Kidney glomerular epithelial cell (primary cell): ENCODE data around the gene ITGB2.

Experiments
- DNase-seq: peaks from one replicate; lab custom pipeline; 2025; lab: John Stamatoyannopoulos, UW

ITGB2 gene

DNA sequence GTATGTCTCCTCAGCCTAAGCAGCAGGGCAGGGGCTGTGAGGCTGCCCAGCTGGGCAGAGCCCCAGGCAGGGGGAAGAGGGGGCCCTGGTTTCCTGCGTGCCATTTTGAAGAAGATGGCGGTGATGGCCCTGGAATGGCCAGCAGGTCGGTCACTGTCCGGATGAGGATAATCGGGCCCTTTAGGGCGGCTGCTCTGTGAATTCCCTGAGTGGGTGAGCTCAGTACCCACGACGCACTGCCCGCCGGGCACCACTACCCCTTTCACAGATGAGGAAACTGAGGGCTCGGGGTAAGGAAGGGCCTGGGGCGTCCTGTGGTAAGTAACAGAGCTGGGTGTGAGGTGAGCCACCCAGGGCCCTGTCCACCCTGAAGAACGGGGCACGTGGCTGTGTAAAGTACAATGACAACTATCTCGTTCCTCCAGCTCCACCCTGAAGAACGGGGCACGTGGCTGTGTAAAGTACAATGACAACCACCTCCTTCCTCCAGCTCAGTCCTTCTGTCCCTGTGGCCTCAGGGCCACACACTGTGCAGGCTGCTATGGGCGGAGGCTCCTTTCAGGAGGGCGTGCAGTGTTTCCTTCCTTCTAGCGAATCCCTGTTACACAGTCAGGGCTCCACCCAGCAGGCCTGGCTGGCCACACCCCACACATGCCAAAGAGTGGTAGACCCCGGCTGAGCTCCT is 23.2 kb downstream of the ITGB2 start:
- no peak for DNase-seq

DNA sequence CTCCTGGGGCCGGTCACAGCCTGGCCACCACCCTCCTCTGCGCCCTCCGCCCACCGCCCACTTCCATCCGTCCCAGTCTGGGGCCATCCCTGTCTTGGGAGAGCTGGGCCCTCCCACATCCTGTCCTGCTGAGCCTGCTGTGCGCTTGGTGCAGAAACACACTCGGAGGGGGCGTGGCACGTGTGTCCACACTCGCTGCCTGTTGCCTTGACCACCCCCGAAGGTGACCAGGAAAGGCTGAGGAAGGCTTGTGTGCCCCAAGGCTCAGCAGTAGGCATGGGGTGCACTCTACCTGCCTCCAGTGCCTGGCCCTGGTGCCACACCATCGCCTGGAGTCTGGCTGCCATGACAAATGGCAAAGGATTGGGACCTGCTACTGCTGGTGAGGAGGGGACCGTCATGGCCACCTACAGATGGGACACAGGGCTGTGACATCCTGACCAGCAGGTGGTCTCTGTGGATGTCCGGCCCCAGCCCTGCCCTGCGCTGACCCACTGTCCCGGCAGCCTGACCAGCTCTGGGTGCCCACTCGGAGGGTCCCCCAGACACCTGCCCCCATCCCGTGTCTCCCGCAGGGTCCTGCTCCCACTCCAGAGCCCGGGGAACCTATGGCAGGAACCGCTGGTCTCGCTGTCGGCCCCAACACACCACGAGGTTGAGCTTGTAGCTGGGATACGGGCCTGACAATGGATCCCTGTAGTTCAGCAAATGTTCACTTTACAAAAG is 24.0 kb downstream of the ITGB2 start:
- DNase-seq = no peak

DNA sequence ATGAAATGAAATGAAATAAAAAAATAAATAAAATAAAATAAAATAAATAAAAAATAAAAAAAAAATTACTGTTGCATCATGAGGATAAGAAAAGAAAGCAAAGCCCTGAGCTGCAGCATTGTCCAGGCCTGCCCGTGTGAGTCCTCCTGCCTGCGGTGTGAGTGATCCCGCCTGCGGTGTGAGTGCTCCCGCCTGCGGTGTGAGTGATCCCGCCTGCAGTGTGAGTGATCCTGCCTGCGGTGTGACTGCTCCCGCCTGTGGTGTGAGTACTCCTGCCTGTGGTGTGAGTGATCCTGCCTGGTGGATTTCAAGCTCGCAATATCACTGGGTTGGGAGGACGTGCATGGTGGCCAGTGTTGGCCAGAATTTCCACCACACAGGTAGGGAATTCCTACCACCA is 24.8 kb downstream of the ITGB2 start:
- DNase-seq = no peak

DNA sequence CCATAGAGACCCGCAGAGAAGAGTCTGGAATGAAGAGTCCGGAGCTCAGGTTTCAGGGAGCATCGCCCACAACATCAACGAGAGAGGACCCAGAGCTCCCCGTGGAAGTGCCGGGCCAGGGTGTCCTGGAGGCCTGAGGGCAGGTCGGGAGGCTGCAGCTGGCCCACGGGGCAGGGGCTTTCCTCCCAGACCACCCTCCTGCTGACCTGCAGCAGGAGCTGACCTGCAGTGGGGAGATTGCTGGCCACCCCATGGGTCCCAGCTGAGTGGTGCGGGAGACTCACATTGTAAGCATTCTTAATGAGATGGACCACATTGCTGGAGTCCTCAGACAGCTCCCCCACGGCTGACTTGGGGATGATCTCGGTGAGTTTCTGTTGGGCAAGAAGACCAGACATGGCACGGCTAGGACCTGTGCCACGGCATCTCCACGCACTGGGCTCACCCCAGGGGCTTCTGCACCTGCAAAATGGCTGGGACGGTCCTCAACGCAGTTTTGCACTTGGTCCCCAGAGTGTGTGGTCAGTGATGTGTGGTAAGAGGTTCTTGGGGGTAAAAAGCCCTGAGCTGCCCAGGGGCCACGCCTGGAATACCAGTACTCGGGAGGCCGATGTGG is 25.9 kb downstream of the ITGB2 start:
- DNase-seq = no peak

DNA sequence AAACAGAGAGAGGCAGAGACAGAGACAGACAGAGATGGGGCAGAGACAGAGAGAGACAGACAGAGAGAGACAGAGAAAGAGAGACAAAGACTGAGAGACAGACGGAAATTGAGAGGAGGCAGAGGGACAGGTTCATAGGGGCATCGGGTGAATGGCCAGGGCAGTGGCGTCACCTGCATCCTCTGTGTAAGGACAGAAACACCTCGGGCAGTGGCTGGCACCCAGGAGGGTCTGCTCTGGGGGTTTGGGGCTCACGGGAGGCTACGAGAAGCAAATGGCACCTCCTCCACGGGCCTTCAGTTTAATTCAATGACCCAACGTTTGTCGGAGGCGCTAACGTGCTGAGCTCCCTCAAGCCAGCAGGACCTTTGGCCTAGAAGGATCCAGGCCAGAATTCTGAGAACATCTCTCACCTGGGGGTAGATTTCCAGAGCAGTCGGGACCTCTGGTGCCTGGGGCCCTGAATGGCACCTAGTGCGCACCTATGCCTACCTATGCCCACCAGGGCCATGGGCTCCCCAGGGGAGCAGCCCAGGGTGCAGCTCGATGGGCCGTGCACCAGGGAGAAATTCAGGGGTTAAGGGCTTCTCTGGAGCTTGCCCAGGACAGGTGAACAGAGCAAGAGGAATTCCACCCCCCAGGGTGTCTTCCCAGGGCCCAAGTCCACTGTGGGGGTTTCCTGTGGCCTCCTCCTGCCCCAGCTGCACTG is 26.6 kb downstream of the ITGB2 start:
- DNase-seq = no peak

DNA sequence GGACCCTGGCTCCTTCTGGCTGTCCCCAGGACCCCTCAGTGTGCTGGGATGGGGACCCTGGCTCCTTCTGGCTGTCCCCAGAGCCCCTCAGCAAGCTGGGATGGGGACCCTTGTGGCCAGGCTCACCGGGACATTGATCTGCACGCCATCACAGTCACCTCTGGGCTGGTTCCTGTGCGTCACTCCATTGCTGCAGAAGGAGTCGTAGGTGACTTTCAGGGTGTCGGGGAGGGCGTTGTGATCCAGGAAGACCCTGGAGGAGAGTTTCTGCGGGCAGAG is 27.5 kb downstream of the ITGB2 start:
- DNase-seq = no peak

DNA sequence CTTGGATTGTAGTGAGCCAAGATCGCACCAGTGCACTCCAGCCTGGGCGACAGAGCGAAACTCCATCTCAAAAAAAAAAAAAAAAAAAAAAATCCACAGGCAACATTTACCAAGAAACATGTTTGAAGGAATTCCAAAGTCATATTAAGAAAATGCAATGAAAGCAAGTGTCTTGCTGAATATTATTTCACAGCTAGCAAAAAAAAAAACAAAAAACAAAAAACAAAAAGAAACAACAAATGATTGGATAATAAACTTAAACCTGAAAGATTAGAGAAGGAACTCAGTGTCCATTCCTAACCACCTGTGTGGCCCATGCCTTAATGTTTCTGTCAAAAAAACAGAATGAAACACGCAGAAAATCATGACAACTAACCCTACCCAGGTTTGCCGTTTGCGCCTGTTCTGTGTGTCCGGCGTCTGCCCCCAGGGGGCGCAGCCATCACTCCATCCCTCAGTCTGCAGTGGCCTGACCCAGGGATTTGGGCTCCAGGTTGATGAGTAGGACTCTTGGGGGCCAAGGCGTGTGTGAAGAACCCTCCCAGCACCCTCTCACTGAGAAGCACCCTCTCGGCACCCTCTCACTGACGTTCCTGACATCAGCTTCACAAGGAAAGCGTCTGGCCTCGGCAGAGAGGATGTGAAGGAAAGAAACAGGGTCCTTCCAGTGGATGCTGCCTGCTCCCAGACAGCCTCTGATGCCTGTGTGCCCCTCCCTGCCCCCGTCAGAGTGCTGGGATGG is 28.0 kb downstream of the ITGB2 start:
- no peak for DNase-seq

DNA sequence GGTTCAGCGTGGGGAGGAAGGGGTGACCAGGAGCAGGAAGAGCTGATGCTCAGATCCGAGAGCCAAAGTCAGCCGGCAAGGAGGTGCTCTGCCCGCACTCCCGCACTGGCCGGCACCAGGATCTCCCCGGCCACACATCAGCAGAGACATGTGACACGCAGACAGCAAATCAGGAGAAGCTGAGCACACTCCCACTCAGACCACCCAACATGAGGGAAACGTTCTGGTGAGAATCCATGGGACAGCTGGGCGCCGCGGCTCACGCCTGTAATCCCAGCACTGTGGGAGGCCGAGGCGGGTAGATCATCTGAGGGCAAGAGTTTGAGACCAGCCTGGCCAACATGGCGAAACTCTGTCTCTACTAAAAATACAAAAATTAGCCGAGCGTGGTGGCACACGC is 28.6 kb downstream of the ITGB2 start:
- no peak for DNase-seq

DNA sequence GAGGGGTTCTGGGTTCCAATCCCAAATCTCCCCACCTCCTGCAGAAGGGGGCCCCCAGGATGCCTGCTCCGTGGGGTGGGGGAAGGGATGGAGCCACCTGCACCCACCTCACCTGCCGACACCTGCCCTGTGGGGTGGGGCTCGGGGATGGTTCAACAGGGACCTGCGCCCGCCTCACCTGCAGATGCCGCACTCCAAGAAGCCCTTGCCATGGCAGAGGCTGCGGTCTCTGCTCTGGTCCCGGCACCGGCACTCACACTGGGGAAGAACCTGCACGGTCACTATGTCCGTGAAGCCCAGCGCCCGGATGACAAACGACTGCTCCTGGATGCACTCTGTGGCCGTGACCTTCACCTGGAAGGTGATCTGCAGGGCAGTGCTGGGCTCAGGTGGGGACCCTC is 29.1 kb downstream of the ITGB2 start:
- DNase-seq = no peak

DNA sequence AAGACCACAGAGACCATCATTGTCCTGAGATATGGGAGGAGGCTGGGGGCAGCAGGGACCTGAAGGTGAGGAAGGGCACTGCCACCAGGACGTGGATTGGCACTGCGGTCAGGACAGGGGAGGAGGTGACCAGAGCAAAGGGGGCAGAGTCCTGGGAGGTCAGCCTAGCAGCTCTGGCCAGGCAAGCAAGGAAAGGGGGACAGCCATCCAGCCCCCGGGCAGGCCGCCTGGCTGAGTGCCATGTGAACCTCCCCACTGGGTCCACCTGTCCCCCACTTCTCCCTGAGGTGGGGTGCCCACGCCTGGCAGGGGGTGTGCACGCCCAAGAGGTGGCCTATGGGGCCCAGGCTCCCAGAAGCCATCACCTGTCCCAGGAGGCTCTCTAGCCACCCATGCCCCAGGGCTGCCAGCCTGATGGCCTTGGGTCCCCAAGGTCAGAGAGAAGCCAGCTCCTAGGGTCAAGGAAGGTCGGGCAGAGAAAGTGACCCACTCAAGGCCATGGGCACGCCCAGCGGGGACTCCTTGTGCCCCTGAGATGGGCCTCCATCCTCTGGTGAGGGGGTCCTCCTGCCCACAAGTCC is 29.6 kb downstream of the ITGB2 start:
- no peak for DNase-seq

DNA sequence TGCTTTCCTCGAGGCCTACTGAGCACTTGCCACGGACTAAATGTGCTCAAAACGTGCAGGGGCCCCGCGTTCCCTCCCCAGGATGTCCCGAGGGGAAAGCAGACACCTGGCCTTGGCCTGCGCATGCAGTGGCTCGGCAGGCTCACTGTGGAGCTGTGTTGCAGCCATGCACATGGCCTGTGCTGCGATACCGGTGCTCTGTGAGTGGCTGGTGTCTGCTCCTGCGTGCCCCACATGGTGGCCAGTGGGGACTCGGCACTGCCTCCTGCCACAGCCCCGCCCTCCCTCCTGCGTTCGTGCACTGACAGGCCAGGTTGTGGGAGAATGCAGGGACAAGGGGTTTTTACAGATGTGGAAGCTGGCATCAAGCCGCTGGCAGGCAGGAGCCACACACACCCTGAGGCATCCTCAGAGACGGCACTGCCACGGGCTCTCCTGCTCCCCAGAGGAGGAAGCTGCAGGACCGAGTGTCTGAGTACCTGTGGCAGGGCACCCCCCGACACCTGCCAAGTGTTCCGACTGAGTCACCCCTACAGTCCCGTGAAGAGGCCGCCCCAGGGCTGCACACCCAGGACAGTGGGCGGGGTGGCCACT is 30.3 kb downstream of the ITGB2 start:
- DNase-seq = no peak

DNA sequence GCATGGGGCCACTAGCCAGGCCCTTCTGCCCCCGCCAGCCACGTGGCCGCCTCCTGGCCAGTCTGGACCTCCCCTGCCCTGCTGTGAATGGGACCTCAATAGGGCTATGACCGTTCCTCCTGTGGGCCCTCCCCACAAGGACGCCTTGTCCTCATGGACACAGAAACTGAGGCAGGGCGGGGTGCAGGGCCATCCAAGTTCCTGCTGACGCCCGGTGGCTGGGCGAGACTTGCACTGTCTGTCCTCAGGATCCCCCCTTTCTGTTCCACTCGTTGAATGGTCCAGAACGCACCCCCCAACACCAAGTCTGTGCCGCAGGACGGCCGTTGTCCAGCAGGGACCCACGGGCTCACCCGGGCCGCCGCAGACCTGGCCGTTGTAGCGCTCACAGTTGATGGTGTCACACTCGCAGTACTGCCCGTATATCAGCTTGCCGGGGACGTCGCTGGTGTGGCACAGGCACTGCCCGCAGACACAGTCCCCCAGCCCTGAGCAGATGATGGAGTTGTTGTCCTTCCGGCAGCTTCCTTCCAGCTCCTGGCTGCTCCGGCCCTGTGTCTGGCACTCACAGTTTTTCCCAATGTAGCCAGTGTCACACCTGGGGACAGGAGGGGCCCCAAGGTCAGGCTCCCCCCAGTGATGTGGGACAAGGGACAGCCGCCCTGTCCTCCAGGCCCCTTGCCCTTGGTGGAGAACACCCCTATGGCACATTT is 30.9 kb downstream of the ITGB2 start:
- no peak for DNase-seq

DNA sequence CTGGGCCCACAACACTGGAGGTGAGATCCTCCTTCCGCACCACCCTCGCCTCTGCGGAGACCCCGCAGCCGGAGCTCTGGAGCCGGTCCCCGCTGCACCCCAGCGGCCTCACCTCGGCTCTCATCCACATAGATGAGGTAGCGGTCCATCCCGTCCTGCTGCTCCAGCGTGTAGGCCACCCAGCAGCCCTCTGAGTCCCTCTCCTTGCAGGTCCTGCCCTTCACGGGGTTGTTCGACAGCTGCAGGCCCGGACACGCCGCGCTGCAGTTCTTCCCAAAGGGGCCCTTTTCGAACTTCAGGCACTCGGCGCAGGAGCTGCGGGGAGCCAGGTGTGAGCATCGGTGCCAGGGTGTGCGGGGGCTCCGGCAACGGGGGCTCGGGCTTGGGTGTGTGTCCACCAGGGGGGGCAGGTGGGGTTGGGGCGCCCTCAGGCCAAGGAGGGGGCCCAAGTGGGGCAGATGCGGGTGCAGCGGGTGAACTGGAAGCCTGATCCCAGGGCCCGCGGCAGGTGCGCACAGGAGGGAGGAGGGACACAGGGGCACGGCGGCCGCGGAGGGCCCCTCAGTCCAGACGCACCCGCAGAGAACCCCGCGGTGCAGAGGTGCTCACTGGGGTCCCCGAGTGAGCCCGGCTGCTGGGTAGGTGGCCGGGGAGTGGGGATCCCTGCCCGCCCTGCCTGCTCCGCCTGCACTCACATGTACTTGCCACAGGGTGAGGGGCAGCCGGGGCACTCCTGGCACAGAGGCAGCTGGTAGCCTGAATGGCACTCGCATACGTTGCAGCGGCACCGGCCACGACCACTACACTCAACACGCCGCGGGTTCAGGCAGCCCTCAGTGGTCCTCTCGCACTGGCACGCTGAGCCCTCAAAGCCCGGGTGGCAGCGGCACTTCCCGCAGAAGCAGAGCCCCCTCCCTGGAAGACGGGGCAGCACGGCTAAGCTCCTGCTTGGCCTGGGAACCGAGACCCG is 31.8 kb downstream of the ITGB2 start:
- no peak for DNase-seq

DNA sequence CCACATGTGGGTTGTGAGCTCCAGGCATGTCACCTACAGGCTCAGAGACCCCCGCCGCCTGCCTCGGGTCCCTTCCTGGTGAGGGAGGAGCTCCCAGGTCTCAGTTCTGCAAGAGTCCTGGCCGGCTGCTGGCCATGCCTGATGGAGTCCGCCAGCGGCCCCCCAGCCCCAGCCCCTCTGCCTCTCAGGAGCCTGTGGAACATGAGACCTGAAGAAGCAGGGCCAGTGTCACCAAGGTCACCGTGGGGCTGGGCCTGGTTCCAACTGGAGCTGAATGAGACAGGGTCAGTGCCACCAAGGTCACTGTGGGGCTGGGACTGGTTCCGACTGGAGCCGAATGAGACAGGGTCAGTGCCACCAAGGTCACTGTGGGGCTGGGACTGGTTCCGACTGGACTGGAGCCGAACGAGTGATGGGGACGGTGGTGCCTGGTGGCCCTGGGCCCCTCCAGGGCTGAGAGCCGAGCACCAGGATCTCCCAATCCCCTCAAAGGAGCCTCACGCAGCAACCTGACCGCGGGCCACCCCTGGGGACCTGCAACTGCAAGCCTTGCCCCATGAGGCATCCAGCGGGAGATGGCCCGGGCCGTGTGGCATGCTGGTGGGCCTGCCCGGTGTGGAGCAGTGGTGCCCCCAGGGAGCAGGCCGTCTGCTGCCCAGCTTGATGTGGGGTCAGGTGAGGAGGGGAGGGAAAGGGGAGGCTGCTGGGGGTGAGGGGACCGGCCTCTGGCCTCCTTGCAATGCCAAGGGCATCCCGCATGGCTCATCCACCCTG is 32.7 kb downstream of the ITGB2 start:
- no peak for DNase-seq

DNA sequence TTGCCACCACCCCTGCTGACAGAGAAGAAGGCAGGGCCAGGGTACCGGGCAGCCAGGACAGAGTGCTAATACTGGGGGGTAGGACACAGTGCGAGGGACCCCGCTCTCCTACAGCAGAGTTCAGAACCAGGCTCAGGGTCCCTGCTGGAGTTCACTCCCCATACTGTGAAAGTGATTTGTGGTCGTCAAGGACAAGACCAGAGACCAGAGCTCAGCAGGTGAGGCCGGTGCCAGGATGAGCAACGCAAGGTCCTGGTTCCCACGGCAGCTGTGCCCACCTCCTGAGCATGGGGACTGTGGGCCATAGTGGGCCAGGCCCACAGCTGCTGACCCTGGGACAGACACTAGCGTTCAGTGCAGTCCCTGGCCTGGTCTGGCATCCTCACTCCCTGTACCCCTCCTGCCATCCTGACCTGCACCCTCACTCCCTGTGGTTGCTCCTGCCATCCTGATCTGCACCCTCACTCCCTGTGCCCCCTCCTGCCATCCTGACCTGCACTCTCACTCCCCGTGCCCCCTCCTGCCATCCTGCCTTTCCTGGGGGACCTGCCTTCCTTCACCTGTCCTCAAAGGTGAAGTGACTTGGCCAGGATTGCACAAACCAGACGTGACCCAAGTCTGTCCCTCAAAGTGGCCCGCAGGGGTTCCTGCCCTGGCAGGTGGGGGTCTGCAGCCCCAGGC is 33.4 kb downstream of the ITGB2 start:
- no peak for DNase-seq

DNA sequence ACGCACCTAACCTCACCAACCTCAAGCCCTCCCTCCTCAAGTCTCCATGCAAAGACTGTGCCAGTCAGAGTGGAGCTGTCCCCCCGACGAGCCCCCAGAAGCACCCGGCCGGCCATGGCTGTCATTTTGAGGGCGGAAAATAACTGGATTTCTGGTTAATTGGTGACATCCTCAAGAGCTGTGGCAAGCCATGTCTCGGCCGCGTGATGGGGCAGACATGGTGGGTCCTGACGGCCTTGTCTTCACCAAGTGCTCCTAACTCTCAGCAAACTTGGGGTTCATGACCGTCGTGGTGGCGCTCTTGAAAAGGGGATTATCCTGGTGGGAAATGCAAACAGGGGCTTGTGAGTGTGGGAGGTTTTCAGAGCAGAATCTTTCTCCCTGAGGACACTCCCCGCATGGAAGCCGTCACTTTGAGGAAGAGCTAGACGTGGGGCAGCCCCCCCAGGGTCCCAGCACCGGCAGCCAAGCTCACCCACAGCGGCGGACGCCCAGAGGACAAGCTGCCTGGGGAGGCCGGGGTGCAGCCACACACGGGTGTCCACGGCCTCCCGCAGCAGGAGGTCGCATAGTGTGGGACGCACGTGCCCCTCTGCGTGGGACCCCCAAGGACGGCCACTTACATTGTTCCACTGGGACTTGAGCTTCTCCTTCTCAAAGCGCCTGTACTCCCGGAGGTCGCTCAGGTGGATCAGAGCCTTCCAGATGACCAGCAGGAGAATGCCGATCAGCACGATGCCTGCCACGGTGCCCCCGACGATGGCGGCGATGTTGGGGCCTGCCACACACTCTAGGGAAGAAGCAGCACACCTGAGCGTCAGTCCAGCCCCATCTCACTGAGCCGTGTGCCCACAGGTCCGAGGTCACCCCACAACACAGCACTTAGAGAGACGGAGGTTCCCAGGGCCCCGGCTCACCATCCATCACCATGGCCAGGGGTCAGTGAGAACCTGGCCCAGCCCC is 34.3 kb downstream of the ITGB2 start:
- no peak for DNase-seq

DNA sequence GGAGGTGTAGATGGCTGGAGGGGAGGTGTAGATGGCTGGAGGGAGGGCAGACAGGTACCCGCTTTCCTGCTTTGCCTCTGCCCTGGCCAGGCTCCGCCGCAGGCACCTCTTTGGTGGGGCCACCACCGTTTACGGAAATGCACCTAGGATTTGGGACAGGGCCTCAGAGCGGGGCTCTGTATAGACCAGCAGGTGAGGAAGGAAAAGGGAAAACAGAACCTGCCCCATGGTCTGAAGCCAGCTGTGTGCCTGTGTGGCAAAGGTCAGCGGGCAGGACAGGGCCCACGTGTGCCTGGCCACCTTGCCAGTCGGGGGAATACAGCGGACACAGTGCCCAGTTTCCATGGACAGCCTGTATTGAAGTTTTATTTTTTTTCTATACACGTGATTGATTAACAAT is 35.1 kb downstream of the ITGB2 start:
- no peak for DNase-seq
